K562 (cell line): ENCODE measurements around the gene MTMR6.

Experiments
- CTCF ChIP-seq, 3 experiments: IDR thresholded peaks in 2 of 3; conservative IDR thresholded peaks in 1 of 3; 2 replicates each; pipeline ENCODE4 v1.5.1; 2011 to 2012; ENCODE audit warnings: low read length in 3 of 3, mild to moderate bottlenecking in 3 of 3, control low read depth in 2 of 3, improper control_type of control experiment in 1 of 3, inconsistent platforms in 1 of 3, low read depth in 1 of 3, mixed read lengths in 1 of 3, moderate library complexity in 1 of 3; ENCODE audit not compliant: insufficient read depth in 2 of 3
- EZH2 ChIP-seq: IDR thresholded peaks from 2 replicates; pipeline ENCODE4 v1.6.1; 2012; ENCODE audit warnings: low read depth, mild to moderate bottlenecking, inconsistent platforms, low read length, borderline replicate concordance
- FOXK2 ChIP-seq, 2 experiments: fragments of 450-650 bp; IDR thresholded peaks in 1 of 2; conservative IDR thresholded peaks in 1 of 2; 2 replicates each; pipeline ENCODE4 v1.6.1; 2016; ENCODE audit warnings: low read depth in 2 of 2, mild to moderate bottlenecking in 1 of 2
- HNRNPK ChIP-seq: fragments of 200-400 bp; formaldehyde crosslinking; IDR thresholded peaks from one replicate; pipeline ENCODE4 v1.6.1; 2018; ENCODE audit warnings: mild to moderate bottlenecking, low read depth, low read length; ENCODE audit not compliant: poor library complexity, severe bottlenecking
- IRF1 ChIP-seq: sonication (generic); formaldehyde crosslinking; IDR thresholded peaks from 2 replicates; pipeline ENCODE4 v1.8.0; 2022; ENCODE audit warnings: missing genetic modification reagents, mild to moderate bottlenecking, borderline replicate concordance
- USF2 ChIP-seq: sonication (generic); formaldehyde crosslinking; IDR thresholded peaks from 2 replicates; pipeline ENCODE4 v1.5.0; 2020; ENCODE audit warnings: missing genetic modification reagents

GRCh38 chr13:25207291-25207810 lies 79.9 kb downstream of the MTMR6 start:
- TF ChIP-seq IRF1 (CRISPR knock-in tag) (no peak), EZH2 (no peak), CTCF (IDR thresholded peaks at IDR 0.05 in 2 of 3, conservative IDR thresholded peaks at IDR 0.05 in 1 of 3; ENCODE audit: insufficient read depth in 2 of 3, low read depth in 1 of 3, low read length in 3 of 3) (no peak), FOXK2 (conservative IDR thresholded peaks at IDR 0.05 in 1 of 2, IDR thresholded peaks at IDR 0.05 in 1 of 2; ENCODE audit: low read depth in 2 of 2) (no peak), HNRNPK (no peak), USF2 (no peak)
